Measurements from ENCODE around the gene YTHDC1.
A peak's percentile ranks its signal among the peaks of the same experiment; 100 is the strongest.
"Not testable (repeated sequence)": the region's sequence is repeated elsewhere in the genome, so short reads cannot be mapped to it uniquely, and the experiment has no call there.

Gene YTHDC1

DNA sequence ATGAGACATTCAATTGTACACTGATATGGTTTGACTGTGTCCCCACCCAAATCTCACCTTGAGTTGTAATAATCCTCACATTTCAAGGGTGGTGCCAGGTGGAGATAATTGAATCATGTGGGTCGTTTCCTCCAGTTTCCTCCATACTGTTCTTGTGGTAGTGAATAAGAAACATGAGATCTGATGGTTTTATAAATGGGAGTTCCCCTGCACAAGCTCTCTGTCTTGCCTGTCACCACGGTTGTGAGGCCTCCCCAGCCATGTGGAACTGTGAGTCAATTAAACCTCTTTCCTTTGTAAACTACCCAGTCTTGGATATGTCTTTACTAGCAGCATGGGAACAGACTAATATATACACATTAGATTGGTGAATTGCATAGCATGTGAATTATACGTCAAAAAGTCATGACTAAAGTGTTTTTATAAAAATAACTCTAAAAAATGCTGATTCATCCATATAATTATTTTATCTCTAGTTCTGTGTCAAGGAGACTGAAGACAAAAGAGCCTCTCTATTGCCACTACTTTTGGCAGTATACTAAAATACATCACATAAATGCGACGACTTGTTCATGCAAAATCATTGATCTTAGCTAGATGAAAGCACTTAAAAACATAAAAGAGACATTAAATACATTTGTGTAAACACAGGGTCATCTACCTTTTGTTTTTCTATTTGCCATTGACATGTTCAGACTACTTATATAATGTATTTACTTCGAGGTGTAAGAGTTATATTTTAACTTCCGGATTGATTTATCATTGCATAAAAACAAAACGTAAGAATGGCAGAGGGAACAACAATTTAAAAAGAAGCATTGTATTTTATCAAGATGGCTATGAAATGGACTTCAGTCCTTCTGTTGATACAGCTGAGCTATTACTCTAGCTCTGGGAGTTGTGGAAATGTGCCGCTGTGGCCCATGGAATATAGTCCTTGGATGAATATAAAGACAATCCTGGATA lies 50.1 kb downstream of the YTHDC1 start:
- DNase-seq (ENCODE audit: insufficient read length, low spot score) (no peak), FAIRE-seq (no peak)

DNA sequence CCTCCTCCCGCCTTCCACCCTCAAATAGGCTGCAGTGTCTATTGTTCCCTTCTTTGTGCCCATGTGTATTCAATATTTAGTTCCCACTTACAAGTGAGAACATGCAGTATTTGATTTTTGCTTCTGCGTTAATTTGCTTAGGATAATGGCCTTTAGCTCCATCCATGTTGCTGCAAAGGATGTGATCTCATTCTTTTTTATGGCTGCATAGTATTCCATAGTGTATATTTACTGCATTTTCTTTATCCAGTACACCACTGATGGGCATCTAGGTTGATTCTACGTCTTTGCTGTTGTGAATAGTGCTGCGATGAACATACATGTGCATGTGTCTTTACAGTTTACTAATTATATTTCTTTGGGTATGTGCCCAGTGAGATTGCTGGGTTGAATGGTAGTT lies 52.8 kb downstream of the YTHDC1 start:
- FAIRE-seq (no peak), DNase-seq (ENCODE audit: insufficient read length, low spot score) (no peak)

DNA sequence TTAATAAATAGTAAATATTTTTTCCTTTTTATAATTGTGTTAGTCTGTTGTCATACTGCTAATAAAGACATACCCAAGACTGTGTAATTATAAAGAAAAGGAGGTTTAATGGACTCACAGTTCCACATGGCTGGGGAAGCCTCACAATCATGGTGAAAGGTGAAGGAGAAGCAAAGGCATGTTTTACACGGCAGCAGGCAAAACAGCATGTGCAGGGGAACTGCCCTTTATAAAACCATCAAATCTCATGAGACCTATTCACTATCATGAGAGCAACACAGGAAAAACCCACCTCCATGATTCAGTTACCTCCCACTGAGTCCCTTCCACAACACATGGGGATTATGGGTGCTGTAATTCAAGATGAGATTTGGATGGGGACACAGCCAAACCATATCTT lies 58.6 kb downstream of the YTHDC1 start:
- DNase-seq (ENCODE audit: insufficient read length, low spot score), result no peak
- FAIRE-seq, result no peak

DNA sequence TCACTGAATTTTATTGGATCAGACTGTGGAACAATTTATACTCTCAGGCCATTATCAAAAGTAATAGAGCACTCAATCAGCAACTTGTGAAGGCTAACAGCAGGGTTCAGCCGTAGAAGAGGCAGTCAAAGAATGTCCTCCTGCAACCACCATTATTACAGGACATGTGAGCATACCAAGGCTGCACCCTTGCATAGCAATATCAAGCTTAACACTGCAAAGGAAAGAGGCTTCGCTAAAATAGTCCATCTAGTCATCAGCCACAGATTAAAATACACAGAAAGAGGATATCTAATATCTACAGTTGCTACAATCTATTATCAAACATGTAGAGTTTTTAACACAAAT lies 61.5 kb downstream of the YTHDC1 start:
- no peak for DNase-seq (ENCODE audit: insufficient read length, low spot score)
- FAIRE-seq, result no peak

DNA sequence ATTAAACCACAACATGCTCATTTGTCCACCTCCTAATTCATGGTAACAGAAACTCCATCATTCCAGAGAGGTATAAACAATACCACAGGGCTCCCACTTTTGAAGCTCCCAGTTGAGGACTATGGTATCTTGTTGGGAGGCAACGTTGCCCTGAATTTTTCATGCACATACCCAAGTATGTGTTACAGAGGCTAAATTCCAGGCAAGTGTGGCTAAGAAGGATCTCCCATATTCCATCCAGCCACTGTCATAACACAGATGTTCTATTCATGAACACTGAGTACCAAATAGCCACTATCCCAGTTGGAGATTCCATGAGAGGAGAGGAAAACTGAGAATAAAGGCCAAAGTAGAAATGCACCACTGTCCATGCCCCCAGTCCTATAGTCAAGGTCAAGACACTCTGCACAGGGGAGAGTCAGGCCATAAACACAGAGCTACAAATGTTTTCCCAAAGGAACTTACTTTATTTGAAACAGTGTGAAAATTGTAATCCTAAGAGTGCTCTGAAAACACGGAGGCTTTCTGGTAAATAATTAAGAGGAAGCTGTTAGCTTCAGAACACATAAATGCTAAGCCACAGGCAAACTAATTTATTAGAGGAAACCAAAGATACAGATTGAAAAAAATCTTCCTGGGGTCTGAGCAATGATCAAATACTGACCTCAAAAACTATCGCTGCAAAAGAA lies 62.0 kb downstream of the YTHDC1 start:
- no peak for FAIRE-seq
- no peak for DNase-seq (ENCODE audit: insufficient read length, low spot score)

DNA sequence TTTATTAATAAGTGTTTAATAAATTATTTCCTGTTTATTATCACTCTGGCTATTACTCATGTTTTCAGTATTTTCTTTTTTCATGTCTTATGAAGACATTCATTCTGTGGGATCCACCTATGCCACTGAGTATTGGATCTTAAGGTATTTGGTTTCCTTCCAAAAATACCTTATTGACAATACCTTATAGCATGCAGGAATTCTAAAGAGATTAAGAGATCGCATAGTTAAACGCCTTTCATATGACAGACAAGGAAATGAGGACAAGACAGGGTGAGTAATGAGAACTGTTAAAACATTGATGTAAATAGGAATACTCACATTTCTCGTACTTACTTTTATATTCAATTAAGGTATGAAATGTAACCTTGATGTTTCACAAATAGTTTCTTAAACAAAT lies 66.2 kb downstream of the YTHDC1 start:
- no peak for DNase-seq (ENCODE audit: insufficient read length, low spot score)
- no peak for FAIRE-seq

DNA sequence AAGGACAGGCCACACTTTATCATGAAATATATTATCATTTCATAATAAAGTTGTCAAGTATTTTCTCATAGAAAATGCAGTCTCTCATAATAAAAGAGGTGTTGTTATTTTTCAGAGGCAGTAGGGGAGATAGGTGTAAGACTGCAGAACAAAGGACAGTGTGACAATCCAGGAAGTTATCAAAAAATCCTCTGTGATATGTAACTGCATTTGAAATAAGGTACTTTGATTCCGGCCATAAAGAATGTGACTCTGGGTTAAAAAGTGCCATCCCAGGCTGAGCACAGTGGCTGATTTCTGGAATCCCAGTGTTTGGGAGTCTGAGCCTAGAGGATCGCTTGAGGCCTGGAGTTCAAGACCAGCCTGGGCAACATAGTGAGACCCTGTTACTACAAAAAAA lies 66.8 kb downstream of the YTHDC1 start:
- FAIRE-seq, result no peak

DNA sequence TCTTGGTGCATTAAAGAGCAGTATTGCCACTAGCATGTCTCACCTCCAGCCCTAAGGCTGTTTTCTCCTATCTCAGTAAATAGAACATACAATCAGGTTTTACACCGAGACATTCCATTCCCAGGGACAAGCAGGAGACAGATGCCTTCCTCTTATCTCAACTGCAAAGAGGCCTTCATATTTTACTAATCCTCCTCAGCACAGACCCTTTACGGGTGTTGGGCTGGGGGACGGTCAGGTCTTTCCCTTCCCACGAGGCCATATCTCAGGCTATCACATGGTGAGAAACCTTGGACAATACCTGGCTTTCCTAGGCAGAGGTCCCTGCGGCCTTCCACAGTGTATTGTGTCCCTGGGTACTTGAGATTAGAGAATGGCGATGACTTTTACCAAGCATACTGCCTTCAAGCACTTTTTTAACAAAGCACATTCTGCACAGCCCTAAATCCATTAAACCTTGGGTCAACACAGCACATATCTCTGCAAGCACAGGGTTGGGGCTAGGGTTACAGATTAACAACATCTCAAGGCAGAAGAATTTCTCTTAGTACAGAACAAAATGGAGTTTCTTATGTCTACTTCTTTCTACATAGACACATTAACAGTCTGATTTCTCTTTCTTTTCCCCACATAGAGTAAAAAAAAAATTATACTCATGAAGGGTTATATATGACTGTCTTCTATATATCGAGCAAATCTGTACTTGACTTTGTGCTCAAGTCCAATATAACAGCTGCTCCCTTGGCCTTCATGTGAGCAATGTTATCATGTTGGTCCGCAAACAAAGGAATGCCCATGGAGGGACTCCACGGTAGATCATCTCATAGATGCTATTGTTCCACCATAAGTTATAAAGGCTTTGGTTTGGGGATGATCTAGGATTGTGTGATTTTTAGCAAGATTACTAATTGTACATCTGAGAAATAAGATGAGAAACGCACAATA lies 67.8 kb downstream of the YTHDC1 start:
- not testable (repeated sequence) for DNase-seq (ENCODE audit: insufficient read length, low spot score); FAIRE-seq

More for the DNA sequence above, 66.8 kb downstream of the YTHDC1 start:
- no peak for DNase-seq (ENCODE audit: insufficient read length, low spot score)

DNA sequence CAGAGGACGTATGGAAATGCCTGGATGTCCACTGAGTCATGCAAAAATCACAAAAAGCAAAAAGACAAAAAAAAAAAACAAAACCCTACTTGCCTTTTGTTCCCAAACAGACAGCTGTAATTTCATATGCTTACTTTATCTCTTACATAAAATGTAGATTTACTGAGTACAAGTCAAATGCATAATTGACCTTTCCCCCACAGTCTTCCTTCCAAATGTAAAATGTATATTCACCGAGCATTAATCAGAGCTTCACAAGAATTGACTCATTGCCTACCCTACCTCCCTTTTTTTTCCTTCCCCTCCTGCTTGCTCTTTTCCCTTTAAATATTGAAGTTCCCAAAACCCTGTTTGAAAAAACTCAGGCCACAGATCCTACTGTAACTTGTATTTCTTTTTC lies 71.9 kb downstream of the YTHDC1 start:
- FAIRE-seq (no peak), DNase-seq (ENCODE audit: insufficient read length, low spot score) (no peak)

- DNase-seq (ENCODE audit: insufficient read length, low spot score) (no peak), FAIRE-seq (no peak)
These were observed 72.3 kb downstream of the YTHDC1 start for GRCh38 chr4:68277627-68278026.

DNA sequence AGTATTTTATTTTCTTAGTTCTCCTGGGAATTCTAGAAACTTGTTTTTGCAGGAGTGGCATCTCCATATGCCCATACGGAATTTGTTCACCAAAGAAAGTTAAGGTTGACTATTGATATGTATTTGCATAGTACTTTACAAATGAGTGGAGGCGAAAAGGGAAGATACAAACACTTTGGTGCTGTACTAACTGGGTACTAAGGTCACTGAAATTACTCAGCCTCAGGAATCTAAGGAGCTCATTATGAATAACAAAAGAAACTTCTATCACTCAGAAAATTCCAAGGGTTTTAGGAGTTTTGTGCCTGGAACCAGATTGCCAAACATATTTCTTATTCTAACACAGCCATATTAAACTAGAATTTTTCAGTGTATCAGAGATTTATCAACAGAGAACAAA lies 77.0 kb downstream of the YTHDC1 start:
- no peak for DNase-seq (ENCODE audit: insufficient read length, low spot score)
- FAIRE-seq, result no peak

GRCh38 chr4:68272380-68272779 lies 77.5 kb downstream of the YTHDC1 start:
- no peak for FAIRE-seq
- no peak for DNase-seq (ENCODE audit: insufficient read length, low spot score)

- DNase-seq (ENCODE audit: insufficient read length, low spot score), result peak; percentile 39
- no peak for FAIRE-seq
These were observed 78.0 kb downstream of the YTHDC1 start for GRCh38 chr4:68271851-68272357.

GRCh38 chr4:68267433-68267944 lies 82.4 kb downstream of the YTHDC1 start:
- DNase-seq (ENCODE audit: insufficient read length, low spot score) (no peak), FAIRE-seq (no peak)

DNA sequence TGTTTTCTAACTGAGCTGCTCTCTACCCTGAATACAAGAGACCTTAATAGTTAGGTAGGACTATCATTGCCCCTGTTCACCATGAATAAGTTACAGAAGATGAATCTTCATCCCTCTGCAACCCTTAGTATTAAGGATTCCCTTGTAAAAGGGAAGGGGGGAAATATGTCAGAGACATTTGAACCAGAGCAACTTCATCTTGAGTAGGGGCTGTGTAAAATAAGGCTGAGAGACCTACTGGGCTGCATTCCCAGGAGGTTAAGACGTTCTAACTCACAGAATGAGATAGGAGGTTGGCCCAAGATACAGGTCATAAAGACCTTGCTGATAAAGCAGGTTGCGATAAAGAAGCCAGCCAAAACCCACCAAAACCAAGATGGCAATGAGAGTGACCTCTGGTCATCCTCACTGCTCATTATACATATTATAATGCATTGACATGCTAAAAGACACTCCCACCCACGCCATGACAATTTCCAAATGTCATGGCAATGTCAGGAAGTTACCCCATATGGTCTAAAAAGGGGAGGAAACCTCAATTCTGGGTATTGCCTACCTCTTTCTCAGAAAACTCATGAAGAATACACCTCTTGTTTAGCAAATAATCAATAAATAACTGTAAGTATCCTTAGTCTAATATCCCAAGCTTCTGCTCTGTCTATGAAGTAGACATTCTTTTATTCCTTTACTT lies 84.9 kb downstream of the YTHDC1 start:
- DNase-seq (ENCODE audit: insufficient read length, low spot score) (no peak), FAIRE-seq (no peak)
